Thoracic aorta (tissue), 2 donors: ENCODE data around the gene HOXA4. TPM values are rescaled to one million over a fixed set of nuclear protein-coding genes. Genes with fewer than 3 reads are reported as not detected.

Experiments
- ATAC-seq: fragments of 150-250 bp; one replicate; pipeline ENCODE4 v1.8.0; 2017; ENCODE audit warnings: low read depth; ENCODE audit not compliant: insufficient number of reproducible peaks, low FRiP score
- DNase-seq: peaks from one replicate; pipeline ENCODE4 v3.0.0-alpha.2; 2020; ENCODE audit warnings: low spot score
- H3K27ac ChIP-seq, 2 donors: fragments of 200-600 bp; sonication (generic); 1 replicate in 1 of 2; 2 replicates in 1 of 2; pipeline ENCODE4 v1.5.1; 2016; ENCODE audit warnings: mild to moderate bottlenecking in 2 of 2, moderate library complexity in 2 of 2
- H3K27me3 ChIP-seq: fragments of 200-600 bp; sonication (generic); replicated peaks from 2 replicates; pipeline ENCODE4 v1.6.0; 2016; ENCODE audit warnings: mild to moderate bottlenecking; ENCODE audit not compliant: insufficient read depth
- H3K36me3 ChIP-seq: fragments of 200-600 bp; sonication (generic); one replicate; pipeline ENCODE4 v1.5.1; 2016
- H3K4me1 ChIP-seq, 2 donors: fragments of 200-600 bp; sonication (generic); 1 replicate in 1 of 2; 2 replicates in 1 of 2; pipeline versions ENCODE4 v1.5.1 to v1.6.0; 2016; ENCODE audit warnings: low read depth in 2 of 2, mild to moderate bottlenecking in 1 of 2; ENCODE audit not compliant: control insufficient read depth in 1 of 2
- H3K4me3 ChIP-seq: fragments of 200-600 bp; sonication (generic); 2 replicates; pipeline ENCODE4 v1.5.1; 2016; ENCODE audit warnings: mild to moderate bottlenecking
- H3K9me3 ChIP-seq: fragments of 200-600 bp; sonication (generic); 2 replicates; pipeline ENCODE4 v1.5.1; 2016
- total RNA-seq, 2 donors: library from RNA; depleted of rRNA; stranded (reverse); fragments of >200 nt; gene quantifications; one replicate each; pipeline versions ENCODE4 v1.1.0 to v1.2.3, GENCODE V29; 2016
- TF ChIP-seq, protein P1 (sequence below): fragments of 200-600 bp; sonication (generic); IDR thresholded peaks from one replicate; pipeline ENCODE4 v1.5.1; 2019; ENCODE audit warnings: antibody characterized with exemption

The HOXA4 gene
- total RNA-seq, 2 donors from 2014 or later: 3.7 to 6.1 TPM

DNA sequence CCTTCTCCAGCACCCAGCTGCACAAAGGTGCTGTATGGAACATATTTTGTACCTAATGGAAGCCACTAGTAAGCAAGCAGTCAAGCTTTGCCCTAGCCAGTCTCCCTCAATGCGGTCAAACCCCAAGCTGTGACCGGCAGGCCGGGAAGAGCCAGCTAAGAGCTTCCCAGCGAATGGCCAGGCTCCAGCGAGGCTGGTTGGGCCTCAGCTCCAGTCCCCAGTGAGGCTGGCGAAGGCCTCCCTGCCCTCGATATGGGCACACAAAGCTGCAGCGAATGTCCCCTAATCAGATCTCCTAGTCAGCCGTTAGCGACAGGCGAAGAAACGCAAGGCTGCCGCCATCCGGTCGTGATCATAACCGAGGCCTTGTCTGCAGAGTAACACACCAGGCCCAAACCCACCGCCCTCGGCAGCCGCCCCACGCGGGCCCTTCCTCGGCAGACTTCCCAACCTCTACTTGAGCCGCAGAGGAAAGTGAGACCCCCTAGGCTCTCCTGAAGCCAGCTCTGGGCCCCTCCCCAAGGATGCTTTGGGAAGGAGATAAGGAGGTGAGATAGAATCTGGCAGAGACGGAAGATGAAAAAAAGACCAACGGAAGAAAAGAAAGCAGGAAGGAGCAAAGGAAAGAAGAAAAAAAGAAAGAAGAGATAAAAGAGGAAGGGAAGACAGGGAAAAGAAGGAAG is 37.8 kb upstream of the HOXA4 start:
- ATAC-seq (no peak), DNase-seq (no peak)
- no peaks in the 10 kb centered on the region for H3K9me3 ChIP-seq
- no peaks in the 10 kb centered on the region for H3K36me3 ChIP-seq
- H3K4me1 ChIP-seq: peaks cover 12 to 29% of the 10 kb centered on the region in 2 donors
- no peak overlapping the region for H3K4me3 ChIP-seq
- H3K27ac ChIP-seq: no peak overlapping the region
- peaks cover 14% of the 10 kb centered on the region for H3K27me3 ChIP-seq
- TF ChIP-seq, protein P1, sequence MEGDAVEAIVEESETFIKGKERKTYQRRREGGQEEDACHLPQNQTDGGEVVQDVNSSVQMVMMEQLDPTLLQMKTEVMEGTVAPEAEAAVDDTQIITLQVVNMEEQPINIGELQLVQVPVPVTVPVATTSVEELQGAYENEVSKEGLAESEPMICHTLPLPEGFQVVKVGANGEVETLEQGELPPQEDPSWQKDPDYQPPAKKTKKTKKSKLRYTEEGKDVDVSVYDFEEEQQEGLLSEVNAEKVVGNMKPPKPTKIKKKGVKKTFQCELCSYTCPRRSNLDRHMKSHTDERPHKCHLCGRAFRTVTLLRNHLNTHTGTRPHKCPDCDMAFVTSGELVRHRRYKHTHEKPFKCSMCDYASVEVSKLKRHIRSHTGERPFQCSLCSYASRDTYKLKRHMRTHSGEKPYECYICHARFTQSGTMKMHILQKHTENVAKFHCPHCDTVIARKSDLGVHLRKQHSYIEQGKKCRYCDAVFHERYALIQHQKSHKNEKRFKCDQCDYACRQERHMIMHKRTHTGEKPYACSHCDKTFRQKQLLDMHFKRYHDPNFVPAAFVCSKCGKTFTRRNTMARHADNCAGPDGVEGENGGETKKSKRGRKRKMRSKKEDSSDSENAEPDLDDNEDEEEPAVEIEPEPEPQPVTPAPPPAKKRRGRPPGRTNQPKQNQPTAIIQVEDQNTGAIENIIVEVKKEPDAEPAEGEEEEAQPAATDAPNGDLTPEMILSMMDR: no peak

DNA sequence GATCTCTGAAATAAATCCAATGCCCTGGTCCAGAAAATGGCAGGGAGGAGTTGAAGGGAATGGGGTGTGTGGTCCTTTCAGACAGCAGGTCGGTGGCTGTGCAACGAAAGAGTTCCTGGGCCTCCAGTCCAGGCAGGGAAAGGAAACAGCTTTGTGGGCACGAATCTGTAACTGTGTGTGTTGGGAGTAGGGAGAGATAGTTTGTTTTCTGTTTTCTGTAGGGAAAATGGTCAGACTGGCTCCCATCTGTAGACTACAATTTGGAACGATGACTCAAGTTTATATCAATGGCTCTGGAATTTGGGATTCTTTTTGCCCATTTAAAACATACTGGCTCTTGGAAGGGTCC is 37.3 kb upstream of the HOXA4 start:
- Histone ChIP-seq H3K4me3 (no peak overlapping the region), H3K27ac (no peak overlapping the region), H3K4me1 (peaks cover 7 to 24% of the 10 kb centered on the region in 2 donors), H3K36me3 (no peaks in the 10 kb centered on the region), H3K9me3 (no peaks in the 10 kb centered on the region), H3K27me3 (peaks cover 9% of the 10 kb centered on the region)
- DNase-seq: no peak
- TF ChIP-seq, protein P1: no peak
- no peak for ATAC-seq

DNA sequence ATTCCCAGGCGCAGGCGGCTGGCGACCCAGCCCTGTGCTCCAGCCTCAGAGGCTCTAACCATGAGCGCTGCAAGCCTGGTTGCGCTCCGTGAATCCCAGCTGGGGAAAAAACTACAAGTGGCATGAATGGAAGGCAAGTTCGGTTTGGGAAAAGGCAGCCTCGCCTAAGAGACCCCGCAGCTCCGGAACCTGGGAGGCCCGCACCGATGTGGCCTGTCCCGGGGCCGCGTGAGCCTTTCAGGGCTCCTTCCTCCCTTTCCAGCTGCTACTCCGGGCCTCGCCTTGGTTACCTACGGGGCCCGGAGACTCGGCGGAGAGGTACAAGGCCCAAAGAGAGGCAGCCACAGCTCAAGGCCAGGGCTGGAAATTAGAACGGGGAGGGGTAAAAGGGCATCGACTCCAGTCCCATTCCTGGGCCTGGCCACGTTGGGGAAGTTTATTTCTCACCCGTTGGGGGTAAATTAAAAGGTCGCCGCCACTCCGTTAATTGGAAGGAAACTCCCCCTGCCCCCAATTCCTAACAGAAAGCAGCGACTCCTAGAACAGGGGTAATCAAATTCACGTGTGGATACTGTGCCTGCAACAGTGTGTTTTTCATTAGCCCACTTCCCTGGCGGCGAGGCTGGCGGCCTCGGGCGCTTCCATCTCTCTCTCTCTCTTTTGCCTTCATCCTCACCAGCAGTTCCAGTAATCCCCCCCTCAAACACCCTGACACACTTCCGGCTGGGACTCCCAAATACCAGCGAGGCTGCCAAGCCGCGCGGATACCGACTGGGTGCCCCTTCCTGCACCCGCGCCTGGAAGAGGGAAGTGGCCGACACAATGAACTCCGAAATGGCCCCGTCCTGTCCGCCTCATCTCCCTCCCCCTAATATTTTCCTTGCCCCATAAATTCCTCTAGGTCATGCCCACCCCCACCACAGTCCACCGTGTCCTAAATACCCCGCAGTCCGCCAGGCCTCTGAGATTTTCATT is 36.3 kb upstream of the HOXA4 start:
- DNase-seq: no peak
- Histone ChIP-seq H3K4me1 (peaks cover 7 to 17% of the 10 kb centered on the region in 2 donors), H3K27me3 (peaks cover 9% of the 10 kb centered on the region), H3K9me3 (no peaks in the 10 kb centered on the region), H3K4me3 (peak overlapping the region; percentile 62), H3K36me3 (no peaks in the 10 kb centered on the region), H3K27ac (peak overlapping the region in 1 of 2 donors; percentile 11)
- no peak for ATAC-seq
- TF ChIP-seq, protein P1: no peak

DNA sequence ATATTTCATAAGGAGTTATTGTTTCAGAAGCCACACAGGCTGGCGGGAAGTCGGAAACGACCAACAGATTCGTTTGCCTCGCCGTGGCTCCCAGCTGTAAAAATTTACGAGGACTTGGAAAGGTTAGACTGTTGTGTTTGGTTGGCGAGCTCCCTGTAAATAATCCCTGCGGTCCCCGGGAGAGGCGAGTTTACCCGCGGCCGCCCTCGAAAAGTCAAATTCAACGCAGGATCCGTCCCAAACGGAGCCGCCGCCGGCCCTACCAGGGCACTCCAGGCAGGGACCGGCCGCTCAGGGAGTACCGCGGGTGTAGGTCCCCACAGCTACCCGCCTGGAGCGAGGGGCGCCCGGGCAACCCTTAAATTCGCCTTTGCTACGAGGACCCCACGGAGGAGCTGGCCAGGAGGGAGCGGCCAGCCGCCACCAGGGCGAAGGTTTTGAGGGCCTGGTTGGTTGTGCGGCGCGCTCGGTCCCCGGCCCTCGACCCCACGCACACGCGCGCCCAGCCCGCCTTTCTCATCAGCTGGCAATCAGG is 35.5 kb upstream of the HOXA4 start:
- Histone ChIP-seq H3K27ac (peak overlapping the region in 1 of 2 donors; percentile 26), H3K27me3 (peaks cover 9% of the 10 kb centered on the region), H3K4me1 (peaks cover 7 to 21% of the 10 kb centered on the region in 2 donors), H3K4me3 (peak overlapping the region; percentile 62), H3K9me3 (no peaks in the 10 kb centered on the region), H3K36me3 (no peaks in the 10 kb centered on the region)
- TF ChIP-seq, protein P1: no peak
- DNase-seq (no peak), ATAC-seq (no peak)
